CD1c-positive myeloid dendritic cell (primary cell): ENCODE data around the gene BAZ2A.
"Not testable (repeated sequence)": the region's sequence is repeated elsewhere in the genome, so short reads cannot be mapped to it uniquely, and the experiment has no call there.

Source experiments
- DNase-seq: peaks from one replicate; pipeline ENCODE4 v3.0.0-alpha.2; 2016; ENCODE audit errors: extremely low spot score

Gene BAZ2A

DNA sequence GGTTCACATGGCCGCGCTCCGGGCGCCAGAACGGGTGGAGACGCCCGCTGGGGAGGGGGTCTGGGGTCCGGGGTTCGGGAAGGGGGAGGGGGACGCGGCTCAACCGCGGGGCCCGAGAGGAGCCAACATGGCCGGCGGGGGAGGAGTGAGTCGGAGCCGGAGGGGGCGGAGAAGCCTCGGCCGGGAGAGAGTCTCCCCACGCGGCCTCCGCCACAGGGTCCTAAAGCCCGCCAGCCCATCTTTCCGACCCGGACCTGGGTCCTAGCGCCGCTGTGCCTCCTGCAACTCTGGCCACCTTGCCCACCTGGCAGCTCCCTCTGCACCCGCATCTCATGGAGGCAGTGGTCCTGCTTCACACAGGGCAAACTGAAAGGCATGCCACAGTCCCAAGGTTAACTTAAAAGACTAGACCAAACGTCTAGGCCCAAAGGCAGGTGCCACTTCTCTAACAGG lies at the start of gene BAZ2A:
TSS of gene BAZ2A (minus strand) at position 147 of the 453 bp plus-strand sequence. CDS start 12,796 bp downstream, outside the sequence.
- peak; percentile 79 for DNase-seq

DNA sequence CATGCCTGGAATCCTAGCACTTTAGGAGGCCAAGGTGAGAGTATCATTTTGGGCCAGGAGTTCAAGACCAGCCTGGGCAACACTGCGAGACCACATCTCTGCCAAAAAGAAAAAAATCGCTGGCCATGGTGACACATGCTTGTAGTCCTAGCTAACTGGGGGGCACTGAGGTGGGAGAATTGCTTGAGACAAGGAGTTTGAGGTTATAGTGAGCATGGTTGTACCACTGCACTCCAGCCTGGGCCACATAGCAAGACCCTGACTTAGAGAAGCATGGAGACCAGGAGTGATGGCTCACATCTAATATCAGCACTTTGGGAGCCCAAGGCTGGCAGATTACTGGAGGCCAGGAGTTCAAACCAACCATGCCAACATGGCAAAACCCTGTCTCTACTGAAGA lies 48.7 kb upstream of the BAZ2A start:
- no peak for DNase-seq

DNA sequence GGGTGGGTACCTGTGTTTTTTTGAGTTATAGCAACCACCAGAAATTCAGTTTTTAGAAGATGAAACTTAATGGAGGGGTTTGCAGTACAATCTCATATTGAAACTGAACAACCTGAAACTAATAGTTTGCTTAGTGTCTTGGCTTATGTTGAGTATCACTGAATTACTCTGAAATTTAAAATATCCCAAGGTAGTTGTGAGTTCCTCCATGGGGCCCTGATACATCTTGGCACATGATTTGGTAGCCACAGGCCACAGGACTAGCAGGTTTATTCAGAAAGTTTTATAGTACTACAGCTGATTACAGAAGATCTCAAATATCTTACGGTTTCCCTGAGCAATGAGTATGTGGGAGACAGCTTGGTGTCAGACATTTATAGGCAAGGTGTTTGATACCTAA lies 47.6 kb upstream of the BAZ2A start:
- no peak for DNase-seq

DNA sequence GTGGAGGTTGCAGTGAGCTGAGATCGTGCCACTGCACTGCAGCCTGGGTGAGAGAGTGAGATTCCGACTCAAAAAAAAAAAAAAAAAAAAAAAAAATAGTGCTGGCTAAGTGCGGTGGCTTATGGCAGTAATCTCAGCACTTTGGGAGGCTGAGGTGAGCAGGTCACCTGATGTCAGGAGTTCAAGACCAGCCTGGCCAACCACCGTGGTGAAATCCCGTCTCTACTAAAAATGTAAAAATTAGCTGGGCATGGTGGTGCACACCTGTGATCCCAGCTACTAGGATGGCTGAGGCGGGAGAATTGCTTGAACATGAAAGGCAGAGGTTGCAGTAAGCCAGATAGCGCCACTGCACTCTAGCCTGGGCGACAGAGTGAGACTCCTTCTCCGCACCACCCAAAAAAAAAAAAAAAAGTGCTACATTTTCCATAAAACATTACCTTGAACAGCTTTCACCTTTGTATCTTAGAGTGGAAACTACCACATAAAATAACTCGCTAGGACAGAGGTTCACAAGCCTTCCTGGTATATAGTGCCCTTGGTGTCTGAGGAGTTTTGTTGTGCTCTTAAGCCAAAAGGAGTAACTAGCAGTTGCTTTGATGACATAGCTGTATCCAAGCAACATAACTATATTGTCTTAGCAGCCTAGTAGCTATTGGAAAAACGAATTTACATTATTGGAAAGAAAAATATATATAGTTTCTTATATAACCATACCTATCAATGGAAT lies 46.9 kb upstream of the BAZ2A start:
- DNase-seq: no peak

DNA sequence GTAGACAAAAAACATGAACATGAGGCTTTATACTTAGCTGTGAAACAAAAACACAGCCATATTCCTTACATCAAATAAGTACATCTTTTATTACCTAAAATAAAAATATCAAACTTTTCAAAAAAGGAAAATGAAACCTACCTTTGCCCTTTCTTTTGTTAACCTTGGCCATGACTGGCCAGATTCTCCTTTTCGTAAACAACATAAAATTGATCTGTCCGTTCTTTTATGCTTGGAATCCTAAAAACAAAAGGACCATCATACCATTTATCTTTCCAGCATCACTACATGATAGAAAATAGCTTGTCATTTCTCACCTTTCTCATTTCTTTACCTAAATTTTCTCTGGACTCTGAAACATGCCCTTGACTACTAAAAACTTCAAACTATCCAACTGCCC lies 41.5 kb upstream of the BAZ2A start:
- DNase-seq: no peak

DNA sequence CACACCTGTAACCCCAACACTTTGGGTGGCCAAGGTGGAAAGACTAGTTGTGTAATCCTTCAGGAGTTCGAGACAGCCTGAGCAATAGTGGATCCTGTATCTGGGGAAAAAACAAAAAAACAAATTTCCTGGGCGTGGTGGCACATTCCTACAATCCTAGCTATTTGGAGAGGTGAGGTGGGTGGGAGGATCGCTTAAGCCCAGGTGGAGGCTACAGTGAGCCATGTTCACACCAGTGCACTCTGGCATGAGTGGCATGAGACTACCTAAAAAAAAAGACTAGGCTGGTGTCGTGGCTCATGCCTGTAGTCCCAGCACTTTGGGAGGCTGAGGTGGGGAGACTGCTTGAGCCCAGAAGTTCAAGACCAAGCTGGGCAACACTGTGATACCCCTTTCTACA lies 40.7 kb upstream of the BAZ2A start:
- no peak for DNase-seq

DNA sequence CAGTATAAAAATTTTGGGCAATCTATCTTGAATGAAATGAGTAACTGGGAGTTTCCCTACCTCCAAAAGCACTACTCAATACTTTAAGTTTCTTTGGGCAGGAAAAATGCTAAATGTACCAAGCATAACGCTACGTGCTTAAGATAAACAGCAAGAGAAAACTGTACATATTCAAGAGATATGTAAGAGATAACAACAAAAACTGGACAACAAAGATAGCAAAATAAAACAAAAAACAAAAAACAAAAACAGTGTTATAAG lies 38.0 kb upstream of the BAZ2A start:
- DNase-seq: no peak

DNA sequence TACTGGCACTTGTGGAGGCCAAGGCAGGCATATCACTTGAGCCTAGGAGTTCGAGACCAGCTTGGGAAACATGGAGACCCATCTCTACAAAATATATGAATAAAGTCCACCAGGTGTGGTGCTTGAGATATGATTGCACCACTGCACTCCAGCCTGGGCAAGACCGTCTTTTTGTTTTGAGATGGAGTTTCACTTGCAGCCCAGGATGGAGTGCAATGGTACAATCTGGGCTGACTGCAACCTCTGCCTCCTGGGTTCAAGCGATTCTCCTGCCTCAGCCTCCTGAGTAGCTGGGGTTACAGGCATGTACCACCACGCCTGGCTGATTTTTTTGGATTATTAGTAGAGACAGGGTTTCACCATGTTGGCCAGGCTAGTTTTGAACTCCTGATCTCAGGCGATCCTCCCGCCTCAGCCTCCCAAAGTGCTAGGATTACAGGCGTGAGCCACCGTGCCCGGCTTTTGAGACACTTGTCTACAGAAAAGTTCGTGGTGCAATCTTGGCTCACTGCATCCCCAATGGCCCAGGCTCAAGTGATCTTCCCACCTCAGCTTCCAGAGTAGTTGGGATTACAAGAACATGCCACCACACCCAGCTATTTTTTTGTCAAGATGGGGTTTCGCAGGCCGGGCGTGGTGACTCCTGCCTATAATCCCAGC lies 32.0 kb upstream of the BAZ2A start:
- no peak for DNase-seq

DNA sequence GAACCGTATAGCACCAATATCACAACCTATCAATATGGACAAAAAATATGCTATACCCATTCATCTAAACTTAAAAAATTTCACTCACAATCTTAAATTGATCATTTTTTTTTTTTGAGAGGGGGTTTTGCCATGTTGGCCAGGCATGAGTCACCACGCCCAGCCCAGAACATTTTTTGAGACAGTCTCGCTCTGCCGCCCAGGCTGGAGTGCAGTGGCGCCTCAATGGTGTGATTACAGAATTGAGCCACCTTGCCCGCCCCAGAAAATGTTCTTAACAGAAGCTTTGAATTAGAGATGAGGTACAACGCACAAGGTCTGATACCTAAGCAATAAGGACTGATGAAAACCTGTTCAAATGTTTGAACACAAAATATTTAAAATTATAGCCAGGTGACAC lies 31.4 kb upstream of the BAZ2A start:
- no peak for DNase-seq

DNA sequence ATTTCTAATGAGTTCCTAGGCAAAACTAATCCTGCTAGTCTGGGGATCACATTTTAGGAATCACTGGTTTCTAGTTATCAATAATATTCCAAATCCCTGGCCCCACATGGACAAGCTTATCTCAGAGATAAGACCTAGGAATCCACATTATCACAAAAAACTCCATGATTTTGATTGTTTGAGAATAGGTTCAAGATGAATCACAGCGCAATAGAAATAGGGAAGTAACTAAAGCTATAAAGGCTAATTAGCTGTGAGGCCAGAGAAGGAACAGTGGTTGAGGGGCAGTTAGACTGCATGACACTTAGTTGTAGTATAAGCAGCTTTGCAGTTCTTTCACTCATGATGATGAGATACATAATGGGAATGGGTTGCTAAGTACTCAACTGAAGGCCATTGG lies 28.8 kb upstream of the BAZ2A start:
- peak; percentile 53 for DNase-seq

DNA sequence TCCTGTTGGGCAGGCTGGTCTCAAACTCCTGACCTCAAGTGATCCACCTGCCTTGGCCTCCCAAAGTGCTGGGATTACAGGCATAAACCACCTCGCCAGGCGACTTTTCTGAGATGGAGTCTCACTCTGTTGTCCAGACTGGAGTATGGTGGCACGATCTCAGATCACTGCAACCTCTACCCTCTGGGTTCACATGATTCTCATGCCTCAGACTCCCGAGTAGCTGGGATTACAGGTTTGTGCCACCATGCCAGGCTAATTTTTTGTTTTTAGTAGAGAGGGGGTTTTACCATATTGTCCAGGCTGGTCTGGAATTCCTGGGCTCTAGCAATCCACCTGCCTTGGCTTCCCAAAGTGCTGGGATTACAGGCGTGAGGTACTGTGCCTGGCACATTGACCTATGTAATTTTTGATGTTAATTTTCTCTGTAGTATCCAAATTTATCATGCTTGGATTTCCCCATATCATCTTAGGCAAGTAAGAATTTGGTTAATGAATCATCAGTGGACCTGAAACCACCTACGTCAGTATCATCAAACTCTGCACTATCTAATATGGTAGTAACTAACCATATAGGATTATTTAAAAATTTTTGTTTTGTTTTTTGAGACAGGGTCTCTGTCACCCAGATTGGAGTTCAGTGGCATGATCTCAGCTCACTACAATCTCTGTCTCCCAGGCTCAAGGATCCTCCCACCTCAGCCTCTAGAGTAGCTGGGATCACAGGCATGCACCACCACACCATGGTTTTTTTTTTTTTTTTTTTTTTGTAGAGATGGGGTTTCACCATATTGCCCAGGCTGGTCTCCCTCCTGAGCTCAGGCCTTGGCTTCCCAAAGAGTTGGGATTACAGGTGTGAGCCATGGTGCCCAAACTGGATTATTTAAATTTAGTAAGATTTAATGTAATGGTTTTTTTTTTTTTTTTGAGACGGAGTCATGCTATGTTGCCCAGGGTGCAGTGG lies 27.6 kb upstream of the BAZ2A start:
- no peak for DNase-seq

DNA sequence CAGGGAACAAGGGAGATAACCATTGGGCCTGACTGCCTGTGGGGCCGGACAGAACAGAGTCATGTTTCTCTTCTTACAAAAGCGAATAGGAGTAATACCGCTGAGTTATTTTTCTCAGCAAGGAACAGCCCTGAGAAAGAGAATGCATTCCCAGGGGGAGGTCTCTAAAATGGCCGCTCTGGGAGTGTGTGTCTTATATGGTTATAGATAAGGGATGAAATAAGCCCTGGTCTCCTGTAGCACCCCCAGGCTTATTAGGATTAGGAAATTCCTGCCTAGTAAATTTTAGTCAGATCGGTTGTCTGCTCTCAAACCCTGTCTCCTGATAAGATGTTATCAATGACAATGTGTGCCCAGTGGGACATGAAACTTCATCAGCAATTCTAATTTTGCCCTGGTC lies 23.7 kb upstream of the BAZ2A start:
- DNase-seq: not testable (repeated sequence)

DNA sequence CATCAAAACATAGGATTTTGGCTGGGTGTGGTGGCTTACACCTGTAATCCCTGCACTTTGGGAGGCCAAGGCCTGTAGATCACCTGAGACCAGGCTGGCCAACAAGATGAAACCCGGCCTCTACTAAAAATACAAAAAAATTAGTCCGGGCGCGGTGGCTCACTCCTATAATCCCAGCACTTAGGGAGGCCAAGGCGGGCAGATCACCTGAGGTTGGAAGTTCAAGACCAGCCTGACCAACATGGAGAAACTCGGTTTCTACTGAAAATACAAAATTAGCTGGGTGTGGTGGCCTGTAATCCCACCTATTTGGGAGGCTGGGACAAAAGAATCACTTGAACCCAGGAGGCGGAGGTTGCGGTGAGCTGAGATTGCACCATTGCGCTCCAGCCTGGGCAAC lies 17.9 kb upstream of the BAZ2A start:
- not testable (repeated sequence) for DNase-seq

DNA sequence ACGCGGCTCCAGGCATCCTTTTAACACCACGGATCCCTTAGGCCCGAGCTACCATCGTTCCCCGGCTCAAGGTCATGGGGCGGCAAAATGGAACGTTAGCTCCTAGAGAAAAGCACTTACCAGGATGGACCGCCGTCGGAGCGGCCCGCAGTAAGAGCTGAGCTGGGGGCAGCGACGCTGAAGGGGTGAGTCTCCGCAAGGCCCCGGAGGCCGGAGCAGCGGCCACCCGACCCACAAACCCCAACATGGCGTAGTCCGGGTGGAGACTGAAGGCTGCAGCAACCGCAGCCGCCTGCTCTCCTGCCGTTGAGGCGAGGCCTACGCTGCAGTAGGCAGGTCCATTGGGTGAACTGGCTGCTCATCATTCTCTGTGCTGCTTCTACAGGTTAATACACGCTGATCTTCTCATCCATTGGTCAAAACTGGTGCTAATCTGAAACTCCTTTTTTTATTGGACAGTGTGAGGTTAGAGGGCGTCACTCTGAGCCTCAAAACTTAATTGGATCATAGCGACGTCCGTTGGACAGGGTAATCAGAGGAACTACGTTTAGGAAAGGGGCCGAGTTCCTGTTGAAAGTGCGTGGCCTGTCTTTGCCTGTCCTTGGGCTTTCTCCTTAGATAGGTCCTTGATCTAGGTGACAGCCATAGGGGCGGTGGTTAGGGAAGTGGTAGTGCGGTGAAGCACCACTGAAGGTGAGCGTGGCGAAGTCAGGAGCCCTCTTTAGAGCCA lies 15.8 kb upstream of the BAZ2A start, which contains the start of gene ATP5F1B:
TSS of gene ATP5F1B (minus strand) at position 268 of the 730 bp plus-strand sequence. CDS start at position 247, 21 bp downstream.
- peak; percentile 99 for DNase-seq

DNA sequence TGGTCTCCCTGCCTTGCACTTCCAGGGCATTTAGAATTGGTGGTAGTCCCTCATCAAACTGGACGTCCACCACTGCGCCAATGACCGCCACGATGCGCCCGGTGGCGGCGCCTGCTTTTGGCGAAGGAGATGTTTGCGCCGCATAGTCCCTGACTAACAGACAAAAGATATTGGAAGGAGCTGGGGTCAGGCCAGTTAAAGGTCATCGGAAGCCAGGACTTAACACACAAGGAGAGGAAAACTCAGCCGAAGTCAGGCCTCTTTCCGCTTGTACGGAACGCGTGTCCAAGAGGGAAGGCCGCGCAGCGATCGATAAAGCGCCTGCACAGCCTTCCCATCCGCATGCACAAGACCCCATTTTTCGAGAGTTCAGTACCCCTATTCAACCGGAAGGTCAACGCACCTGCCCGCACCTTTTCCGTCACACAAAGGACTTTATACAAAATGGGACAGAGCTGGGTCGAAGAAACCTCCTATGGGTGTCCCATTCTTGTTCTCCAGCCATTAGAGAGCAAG lies 15.1 kb upstream of the BAZ2A start:
- no peak for DNase-seq

DNA sequence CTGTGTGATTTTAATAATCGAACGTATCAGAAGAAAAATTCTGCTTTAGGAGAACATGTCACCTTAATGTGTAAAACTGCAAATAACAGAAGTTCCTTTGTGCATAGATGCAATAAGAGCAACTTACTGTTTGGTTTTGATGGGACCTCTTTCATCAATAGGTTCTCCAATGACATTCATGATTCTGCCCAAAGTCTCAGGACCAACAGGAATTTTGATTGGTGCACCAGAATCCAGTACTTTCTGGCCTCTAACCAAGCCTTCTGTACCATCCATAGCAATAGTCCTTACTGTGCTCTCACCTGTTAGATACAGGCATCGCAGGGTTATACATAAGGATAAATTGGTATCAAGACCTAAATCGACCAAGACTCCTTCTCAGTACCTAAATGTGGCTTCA lies 14.5 kb upstream of the BAZ2A start:
- no peak for DNase-seq

DNA sequence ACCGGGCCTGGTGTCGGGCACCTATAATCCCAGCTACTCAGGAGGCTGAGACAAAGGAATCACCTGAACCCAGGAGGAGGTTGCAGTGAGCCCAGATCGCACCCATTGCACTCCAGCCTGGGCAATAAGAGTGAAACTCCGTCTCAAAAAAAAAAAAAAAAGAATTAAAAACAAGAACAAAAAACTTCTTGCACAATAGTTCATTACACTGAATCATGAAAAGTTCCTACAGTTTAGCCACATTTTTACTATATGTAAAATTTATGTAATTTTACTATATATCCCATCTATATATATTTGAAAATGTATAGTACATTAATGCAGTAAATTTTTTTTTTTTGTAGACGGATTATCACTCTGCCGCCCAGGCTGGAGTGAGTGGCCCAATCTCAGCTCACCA lies 11.1 kb upstream of the BAZ2A start:
- no peak for DNase-seq

DNA sequence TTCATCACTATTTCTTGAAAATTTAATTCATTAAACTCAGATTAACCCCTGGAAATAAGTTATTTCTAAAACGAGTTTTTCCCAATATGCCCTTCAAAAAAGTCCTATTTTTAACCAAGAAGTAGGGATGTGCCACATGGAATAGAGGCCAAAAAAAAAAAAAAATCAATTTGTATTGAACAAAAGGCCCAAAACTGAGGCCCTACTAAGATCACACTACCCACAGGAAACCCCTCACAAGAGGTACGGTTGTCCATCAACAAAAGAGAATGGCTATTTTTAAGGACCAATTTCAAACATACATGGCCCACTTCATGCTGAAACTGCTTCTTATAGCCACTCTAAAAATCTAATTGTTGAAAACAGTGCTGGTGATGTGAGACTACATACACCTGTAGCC lies 7.5 kb upstream of the BAZ2A start:
- no peak for DNase-seq

DNA sequence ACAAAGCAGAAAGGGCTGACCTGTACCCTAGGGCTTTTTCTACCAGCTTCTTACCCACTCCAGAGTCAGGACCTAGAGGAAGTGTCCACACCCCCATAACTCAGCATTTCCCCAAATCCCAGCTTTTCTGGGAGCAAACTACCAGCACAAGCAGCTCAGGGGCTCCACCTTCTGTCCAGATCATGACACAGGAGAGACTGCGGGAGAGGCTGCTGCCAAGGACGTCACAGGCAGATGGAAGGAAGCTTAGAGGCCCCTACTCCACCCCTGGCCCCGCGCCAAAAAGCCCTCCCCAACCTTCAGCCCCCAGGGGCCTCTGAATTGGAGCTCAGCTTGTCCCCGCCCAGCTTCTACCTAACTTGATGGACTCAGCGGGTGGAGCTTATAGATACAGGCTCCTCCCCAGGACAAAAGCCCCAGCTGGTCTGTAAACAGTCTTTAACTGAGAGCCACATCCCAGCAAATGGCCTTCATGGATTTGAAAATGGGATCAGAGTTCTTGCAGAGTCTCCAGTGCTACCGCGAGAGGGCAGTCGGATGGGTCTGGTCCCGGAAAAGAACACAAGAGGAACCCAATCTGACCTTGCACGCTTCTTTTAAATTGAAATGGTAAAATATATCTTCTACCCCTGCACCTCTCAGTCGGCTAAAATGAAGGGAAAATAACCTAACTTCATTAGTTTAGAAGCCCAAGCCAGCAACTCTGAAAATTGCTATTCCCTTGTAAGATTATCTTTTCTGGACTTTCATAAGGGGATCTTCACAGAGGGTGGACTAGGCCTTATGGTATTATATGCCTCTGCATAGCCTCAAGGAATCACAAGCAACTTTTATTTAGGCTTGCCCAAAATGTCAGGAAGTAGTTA lies 6.8 kb upstream of the BAZ2A start:
- DNase-seq: peak; percentile 92

DNA sequence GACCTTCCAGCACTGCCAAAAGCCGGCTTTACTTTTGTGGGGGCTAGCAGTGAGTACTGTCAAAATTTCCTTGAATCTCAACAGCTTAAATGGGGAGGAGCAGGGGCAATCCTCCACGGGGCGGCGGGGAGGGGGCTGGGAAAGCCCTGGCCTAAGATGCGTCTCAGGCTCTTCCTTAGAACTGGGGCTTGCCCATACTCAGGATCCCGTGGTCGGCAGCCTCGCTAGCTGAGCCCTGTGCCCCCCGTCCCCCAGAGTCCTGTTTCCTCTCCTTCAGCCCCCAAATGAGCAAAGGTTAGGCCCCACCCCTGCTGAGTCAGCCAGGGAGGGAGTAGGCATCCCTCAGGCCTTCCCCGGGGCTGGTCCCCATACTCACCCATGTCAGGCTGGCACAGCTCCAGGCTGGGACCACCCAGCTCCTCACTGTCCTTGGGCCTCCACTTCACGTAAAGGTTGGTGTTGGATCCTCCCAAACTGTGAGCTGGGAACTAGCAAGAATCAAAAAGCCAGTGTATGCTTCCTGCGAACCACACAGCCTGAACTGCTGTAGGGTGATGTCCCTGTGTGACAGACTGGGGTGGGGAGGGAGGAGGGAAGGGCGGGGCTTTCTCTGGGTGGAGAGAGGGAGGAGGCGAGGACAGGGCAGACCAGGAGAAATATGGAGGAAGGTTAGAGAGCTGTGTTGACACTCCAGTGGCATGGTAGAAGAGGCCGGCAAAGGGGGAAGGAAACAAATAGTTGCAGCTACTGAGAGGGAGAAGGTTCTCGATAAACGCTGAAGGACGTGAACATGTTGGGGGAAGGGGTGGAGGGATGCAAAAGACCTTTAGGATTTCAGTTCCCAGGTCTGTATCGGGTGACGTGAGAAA lies 5.9 kb upstream of the BAZ2A start:
- peak; percentile 81 for DNase-seq
